Measurements from ENCODE around the gene EFNA2. TPM values are rescaled to one million over a fixed set of nuclear protein-coding genes. Genes with fewer than 3 reads are reported as not detected.

EFNA2 gene
- total RNA-seq, 3 donors from 2014 or later (not counting 1 experiment from before 2014, with no cell fraction given) = not detected

GRCh38 chr19:1255186-1256161 is 30.2 kb upstream of the EFNA2 start:
- Mint-ChIP-seq H3K27ac (peak overlapping the region; percentile 93 to 97), H3K4me3 (peak overlapping the region; percentile 64), H3K36me3 (no peaks in the 10 kb centered on the region), H3K27me3 (ENCODE audit: low read depth in 2 of 2) (no peaks in the 10 kb centered on the region), H3K4me1 (peaks cover 16 to 58% of the 10 kb centered on the region in 2 donors), H3K9me3 (no peaks in the 10 kb centered on the region)
- intact Hi-C loops (cut with micrococcal nuclease) = no loop called here
- Histone ChIP-seq H3K36me3 (ENCODE audit: control insufficient read depth, insufficient read depth, low read length) (peaks cover 52% of the 10 kb centered on the region), H3K4me1 (ENCODE audit: control insufficient read depth, insufficient read depth, low read length) (peaks cover 87% of the 10 kb centered on the region), H3K27ac (ENCODE audit: low read length) (peak overlapping the region; percentile 55), H3K9me3 (ENCODE audit: control insufficient read depth, insufficient read depth, low read length) (no peaks in the 10 kb centered on the region), H3K27me3 (ENCODE audit: control insufficient read depth, insufficient read depth, low read length) (no peaks in the 10 kb centered on the region), H3K4me3 (ENCODE audit: low read length) (no peak overlapping the region)
- DNase-seq (peak in 1 of 2 donors; percentile 21), ATAC-seq (no peak)
- WGBS (ENCODE audit: insufficient coverage) = 87% methylated on average over 52 of the region's 52 CpGs
- no peak for TF ChIP-seq CTCF (IDR thresholded peaks at IDR 0.05)

- Mint-ChIP-seq H3K9me3 (no peaks in the 10 kb centered on the region), H3K4me3 (peak overlapping the region; percentile 89), H3K4me1 (peaks cover 24 to 65% of the 10 kb centered on the region in 2 donors), H3K27ac (peak overlapping the region; percentile 97 to 100), H3K36me3 (no peaks in the 10 kb centered on the region), H3K27me3 (ENCODE audit: low read depth in 2 of 2) (no peaks in the 10 kb centered on the region)
- intact Hi-C loops (cut with micrococcal nuclease) = no loop called here
- no peak for TF ChIP-seq CTCF (IDR thresholded peaks at IDR 0.05)
- no peak for ATAC-seq
- 86% methylated on average over 46 of the region's 46 CpGs for WGBS (ENCODE audit: insufficient coverage)
- DNase-seq = peak in 1 of 2 donors; percentile 23
- no peaks in the 10 kb centered on the region for H3K9me3 ChIP-seq (ENCODE audit: control insufficient read depth, insufficient read depth, low read length)
- H3K36me3 ChIP-seq (ENCODE audit: control insufficient read depth, insufficient read depth, low read length) = peaks cover 45% of the 10 kb centered on the region
- H3K27ac ChIP-seq (ENCODE audit: low read length) = peak overlapping the region; percentile 100
- H3K4me3 ChIP-seq (ENCODE audit: low read length) = no peak overlapping the region
- H3K4me1 ChIP-seq (ENCODE audit: control insufficient read depth, insufficient read depth, low read length) = peaks cover 90% of the 10 kb centered on the region
- no peaks in the 10 kb centered on the region for H3K27me3 ChIP-seq (ENCODE audit: control insufficient read depth, insufficient read depth, low read length)
These were observed 28.8 kb upstream of the EFNA2 start for GRCh38 chr19:1256646-1257474.

DNA sequence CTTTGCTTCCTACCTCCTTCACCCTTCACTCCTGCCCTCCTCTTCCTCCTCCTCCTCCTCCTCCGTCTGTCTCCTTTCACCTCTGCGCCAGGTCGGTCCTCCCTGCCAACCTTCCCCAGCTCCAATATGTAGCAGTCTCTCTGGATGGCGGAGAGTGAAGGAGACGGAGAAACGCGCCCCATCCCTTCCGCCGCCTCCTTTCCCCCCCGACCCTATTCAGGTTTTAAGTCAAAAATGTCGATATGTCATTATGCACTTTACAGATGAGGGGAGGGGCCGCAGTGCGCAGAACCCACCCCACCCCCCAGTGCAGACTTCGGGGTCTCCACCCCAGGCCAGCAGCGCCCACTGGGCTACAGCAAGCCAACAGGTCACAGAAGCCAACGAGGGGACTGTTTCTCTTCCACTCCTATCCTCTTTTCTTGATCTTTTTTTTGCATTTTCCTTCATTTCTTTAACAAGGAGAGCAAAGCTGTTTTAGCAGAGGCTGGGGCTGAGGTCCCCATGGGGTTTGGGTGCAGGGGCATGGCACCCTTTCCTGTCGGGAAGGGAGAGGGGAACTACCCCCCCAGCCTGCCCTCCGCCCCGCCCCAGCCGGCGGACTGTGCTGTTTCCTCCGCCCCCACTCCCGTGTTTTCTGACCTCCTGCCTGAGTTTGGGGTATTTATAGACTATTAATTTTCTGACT is 28.1 kb upstream of the EFNA2 start:
- Histone ChIP-seq H3K27me3 (ENCODE audit: control insufficient read depth, insufficient read depth, low read length) (no peaks in the 10 kb centered on the region), H3K4me3 (ENCODE audit: low read length) (no peak overlapping the region), H3K27ac (ENCODE audit: low read length) (peak overlapping the region; percentile 100), H3K36me3 (ENCODE audit: control insufficient read depth, insufficient read depth, low read length) (peaks cover 44% of the 10 kb centered on the region), H3K9me3 (ENCODE audit: control insufficient read depth, insufficient read depth, low read length) (no peaks in the 10 kb centered on the region), H3K4me1 (ENCODE audit: control insufficient read depth, insufficient read depth, low read length) (peaks cover 97% of the 10 kb centered on the region)
- Mint-ChIP-seq H3K27ac (peak overlapping the region; percentile 97 to 100), H3K4me1 (peaks cover 32 to 62% of the 10 kb centered on the region in 2 donors), H3K36me3 (no peaks in the 10 kb centered on the region), H3K27me3 (ENCODE audit: low read depth in 2 of 2) (no peaks in the 10 kb centered on the region), H3K9me3 (no peaks in the 10 kb centered on the region), H3K4me3 (peak overlapping the region; percentile 89)
- 67% methylated on average over 20 of the region's 23 CpGs for WGBS (ENCODE audit: insufficient coverage)
- DNase-seq = no peak
- no peak for ATAC-seq
- intact Hi-C loops (cut with micrococcal nuclease) = no loop called here
- no peak for TF ChIP-seq CTCF (IDR thresholded peaks at IDR 0.05)

Data from natural killer cell (primary cell).